NCI-H748 (cell line): ENCODE measurements around the gene MAZ.

Source experiments
- DNase-seq: peaks from one replicate; lab custom pipeline; 2025; ENCODE audit not compliant: unreplicated experiment; lab: John Stamatoyannopoulos, UW

The MAZ gene

GRCh38 chr16:29850998-29851397, 44.7 kb downstream of the MAZ start:
- no peak for DNase-seq

GRCh38 chr16:29852654-29853053, 46.3 kb downstream of the MAZ start:
- no peak for DNase-seq

- no peak for DNase-seq
Measured at GRCh38 chr16:29854520-29855100, 48.3 kb downstream of the MAZ start.

- no peak for DNase-seq
Measured at GRCh38 chr16:29857133-29857760, 50.9 kb downstream of the MAZ start.

- DNase-seq = no peak
Measured at GRCh38 chr16:29858149-29858849, 52.0 kb downstream of the MAZ start.

- DNase-seq = no peak
Measured at GRCh38 chr16:29858974-29859373, 52.6 kb downstream of the MAZ start.

GRCh38 chr16:29860218-29860617, 53.9 kb downstream of the MAZ start:
- DNase-seq = no peak
